Psoas muscle (tissue), 8 donors: ENCODE data around the gene IFNL2. TPM values are rescaled to one million over a fixed set of nuclear protein-coding genes. Genes with fewer than 3 reads are reported as not detected.

Experiments
- ATAC-seq, 4 donors: fragments of 200-7000 bp; cut with Tn5 transposase; one replicate each; pipeline ENCODE4 v1.9.1; 2020; ENCODE audit warnings: moderate library complexity in 3 of 4, mild to moderate bottlenecking in 2 of 4
- DNase-seq, 2 donors: peaks; one replicate each; pipeline ENCODE4 v3.0.0-alpha.2; 2020
- H3K27ac ChIP-seq: fragments of 200-600 bp; one replicate; pipeline ENCODE4 v1.8.0; 2022
- H3K27me3 ChIP-seq, 3 donors: fragments of 200-600 bp in 1 of 3; one replicate each; pipeline versions ENCODE4 v1.6.1 to v1.8.0; 2013 to 2022; ENCODE audit warnings: low read length in 2 of 3, mild to moderate bottlenecking in 2 of 3, moderate library complexity in 1 of 3; ENCODE audit not compliant: insufficient read depth in 3 of 3
- H3K36me3 ChIP-seq, 2 donors: fragments of 200-600 bp in 1 of 2; one replicate each; pipeline versions ENCODE4 v1.6.1 to v1.8.0; 2013 to 2022; ENCODE audit warnings: low read depth in 1 of 2, mild to moderate bottlenecking in 1 of 2, moderate library complexity in 1 of 2; ENCODE audit not compliant: insufficient read depth in 1 of 2
- H3K4me1 ChIP-seq: fragments of 200-600 bp; one replicate; pipeline ENCODE4 v1.8.0; 2022
- H3K4me3 ChIP-seq: fragments of 200-600 bp; one replicate; pipeline ENCODE4 v1.8.0; 2022; ENCODE audit warnings: mild to moderate bottlenecking
- H3K9me3 ChIP-seq: fragments of 200-600 bp; one replicate; pipeline ENCODE4 v1.8.0; 2022
- WGBS, 3 donors: extraction: QIAGEN DNeasy Blood & Tissue Kit; methylation state at CpG; one replicate each; pipeline versions ENCODE4 v1.1.6 to v1.1.7; 2013; 5-methylcytosine and 5-hydroxymethylcytosine counted together
- intact Hi-C, 2 donors: fragments of 100-400 bp; cut with DNase I; formaldehyde crosslinking; loops; one replicate each; pipeline versions ENCODE4 v1.11.0 to v1.14.2; 2022
- polyA plus RNA-seq, 3 donors: library from polyadenylated mRNA; stranded (reverse); fragments of 200-250 nt; gene quantifications; one replicate each; pipeline ENCODE4 v1.2.3, GENCODE V29; 2013
- total RNA-seq, 4 donors: library from RNA; stranded (reverse); fragmentation: NEBNext Ultra II Directional in 2 of 4; extraction: Animal tissue kit (Norgen Biotek cat#: 25700) in 2 of 4; gene quantifications; one replicate each; pipeline versions ENCODE4 v1.2.1 to v1.2.4, GENCODE V29; 2021 to 2023
- TF ChIP-seq, protein P1 (sequence below): fragments of 200-600 bp; IDR thresholded peaks from one replicate; pipeline ENCODE4 v1.8.0; 2022; ENCODE audit warnings: antibody characterized with exemption
- donor health status: healthy with polysubstance abuse.
- donor health status: DM: no; HTN: no; CAD: no; lungs with moderate emphysema.
- donor health status: Bipolar disorder and iron deficiency.
- donor health status: healthy.
- donor health status: DM: yes; HTN: yes; CAD: no.
- donor health status: DM: no; HTN: no; CAD: no.
- donor health status: DM: no; HTN: no; CAD: no.
- donor health status: DM: yes; HTN: yes; CAD: no.

IFNL2 gene
- total and polyA plus RNA-seq, 7 donors: not detected

DNA sequence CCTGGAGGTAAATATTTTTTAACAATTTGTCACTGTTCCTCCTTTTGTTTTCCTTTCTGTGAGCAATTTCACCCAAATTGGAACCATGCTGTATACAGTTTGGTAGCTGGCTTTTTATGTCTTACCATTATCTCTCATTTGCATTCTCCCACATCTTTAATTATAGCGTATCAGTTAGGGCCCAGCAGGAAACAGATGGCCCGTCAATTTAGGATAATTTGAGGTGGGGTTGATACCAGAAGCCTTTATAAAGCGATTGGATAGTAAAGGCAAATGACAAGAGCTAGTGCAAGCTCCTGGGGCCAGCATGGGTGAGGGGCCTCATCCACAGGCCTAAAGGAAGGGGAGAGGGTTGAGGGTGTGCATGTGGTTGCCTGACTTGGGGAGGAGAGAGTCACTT is 15.7 kb upstream of the IFNL2 start:
- no peak for ATAC-seq
- intact Hi-C loops: no loop called here
- TF ChIP-seq, protein P1, sequence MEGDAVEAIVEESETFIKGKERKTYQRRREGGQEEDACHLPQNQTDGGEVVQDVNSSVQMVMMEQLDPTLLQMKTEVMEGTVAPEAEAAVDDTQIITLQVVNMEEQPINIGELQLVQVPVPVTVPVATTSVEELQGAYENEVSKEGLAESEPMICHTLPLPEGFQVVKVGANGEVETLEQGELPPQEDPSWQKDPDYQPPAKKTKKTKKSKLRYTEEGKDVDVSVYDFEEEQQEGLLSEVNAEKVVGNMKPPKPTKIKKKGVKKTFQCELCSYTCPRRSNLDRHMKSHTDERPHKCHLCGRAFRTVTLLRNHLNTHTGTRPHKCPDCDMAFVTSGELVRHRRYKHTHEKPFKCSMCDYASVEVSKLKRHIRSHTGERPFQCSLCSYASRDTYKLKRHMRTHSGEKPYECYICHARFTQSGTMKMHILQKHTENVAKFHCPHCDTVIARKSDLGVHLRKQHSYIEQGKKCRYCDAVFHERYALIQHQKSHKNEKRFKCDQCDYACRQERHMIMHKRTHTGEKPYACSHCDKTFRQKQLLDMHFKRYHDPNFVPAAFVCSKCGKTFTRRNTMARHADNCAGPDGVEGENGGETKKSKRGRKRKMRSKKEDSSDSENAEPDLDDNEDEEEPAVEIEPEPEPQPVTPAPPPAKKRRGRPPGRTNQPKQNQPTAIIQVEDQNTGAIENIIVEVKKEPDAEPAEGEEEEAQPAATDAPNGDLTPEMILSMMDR: no peak
- H3K27ac ChIP-seq: no peak overlapping the region
- 43 to 51% (median 47%) methylated on average over 3 of the region's 3 CpGs for WGBS, 3 donors
- H3K36me3 ChIP-seq: no peaks in the 10 kb centered on the region
- no peak for DNase-seq
- H3K9me3 ChIP-seq: no peaks in the 10 kb centered on the region
- H3K27me3 ChIP-seq: peaks cover 0 to 55% (median 18%) of the 10 kb centered on the region in 3 donors
- H3K4me3 ChIP-seq: no peak overlapping the region
- H3K4me1 ChIP-seq: no peaks in the 10 kb centered on the region

DNA sequence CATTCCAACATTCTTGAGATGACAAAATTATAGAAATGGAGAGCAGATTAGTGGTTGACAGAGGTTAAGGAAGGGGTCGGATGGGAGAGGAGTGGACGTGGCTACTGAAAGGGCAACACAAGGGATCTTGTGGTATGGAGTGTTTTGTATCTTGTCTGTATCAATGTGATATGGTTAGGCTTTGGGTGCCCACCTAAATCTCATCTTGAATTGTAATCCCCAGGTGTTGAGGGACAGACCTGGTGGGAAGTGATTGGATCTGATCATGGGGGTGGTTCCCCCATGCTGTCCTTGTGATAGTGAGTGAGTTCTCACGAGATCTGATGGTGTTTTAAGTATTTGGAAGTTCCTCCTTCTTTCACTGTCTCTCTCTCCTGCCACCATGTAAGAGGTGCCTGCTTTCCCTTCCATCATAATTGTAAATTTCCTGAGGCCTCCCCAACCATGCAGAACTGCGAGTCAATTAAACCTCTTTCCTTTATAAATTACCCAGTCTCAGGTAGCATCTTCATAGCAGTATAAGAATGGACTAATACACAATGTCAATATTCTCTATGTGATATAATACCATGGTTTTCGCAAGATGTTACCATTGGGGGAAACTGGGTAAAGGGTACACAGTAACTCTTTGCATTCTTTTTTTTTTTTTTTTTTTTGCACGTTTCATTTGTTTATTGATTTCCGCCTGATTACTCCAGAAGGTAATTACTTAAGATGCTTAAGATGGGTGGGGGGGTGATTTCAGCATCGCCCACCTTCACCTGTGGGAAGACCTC is 14.6 kb upstream of the IFNL2 start:
- Histone ChIP-seq H3K27ac (no peak overlapping the region), H3K36me3 (no peaks in the 10 kb centered on the region), H3K9me3 (no peaks in the 10 kb centered on the region), H3K4me1 (no peaks in the 10 kb centered on the region), H3K4me3 (no peak overlapping the region), H3K27me3 (peaks cover 0 to 44% (median 8%) of the 10 kb centered on the region in 3 donors)
- intact Hi-C loops: no loop called here
- 76 to 83% (median 83%) methylated on average over 8 of the region's 8 CpGs for WGBS, 3 donors
- DNase-seq (no peak), ATAC-seq (no peak)
- TF ChIP-seq, protein P1: no peak

DNA sequence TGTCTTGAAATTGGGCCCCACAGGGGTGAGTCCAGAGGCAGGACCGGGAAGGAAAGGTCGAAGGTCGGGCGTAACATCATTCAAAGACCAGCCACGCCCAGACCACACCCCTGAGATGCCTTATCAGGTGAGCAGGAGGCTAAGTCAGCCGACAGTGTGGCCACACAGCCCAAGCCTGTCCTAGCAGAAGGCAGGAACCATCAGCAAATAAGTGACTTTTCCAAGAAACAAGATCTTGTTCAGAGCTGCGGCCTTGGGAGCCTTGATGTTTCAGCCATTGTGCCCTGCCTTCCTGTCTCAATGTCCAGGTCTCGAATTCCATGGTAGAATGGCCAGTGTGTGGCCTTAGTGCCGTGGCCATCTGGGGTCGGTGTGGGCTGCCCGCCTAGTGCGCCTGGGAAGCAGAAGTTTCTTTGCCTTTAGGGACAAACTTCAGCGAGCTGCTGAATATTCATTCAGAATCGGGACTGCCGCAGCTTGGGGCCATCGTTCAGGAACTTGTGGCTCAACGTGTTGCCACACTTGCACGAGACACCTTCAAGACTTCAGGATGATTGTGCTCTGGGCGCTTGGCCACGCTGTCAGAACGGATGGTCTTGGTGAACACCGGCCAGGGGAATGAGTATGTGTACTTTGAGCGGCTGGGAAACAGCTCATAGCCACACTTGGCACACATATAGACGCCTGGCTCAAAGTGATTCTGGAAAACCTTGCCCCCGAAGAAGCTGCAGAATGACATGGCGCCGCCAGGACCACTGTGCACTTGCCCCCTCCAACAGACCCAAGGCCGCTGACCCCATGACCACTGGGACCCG is 13.5 kb upstream of the IFNL2 start:
- Histone ChIP-seq H3K27me3 (peaks cover 0 to 35% (median 5%) of the 10 kb centered on the region in 3 donors), H3K4me1 (no peaks in the 10 kb centered on the region), H3K36me3 (no peaks in the 10 kb centered on the region), H3K9me3 (no peaks in the 10 kb centered on the region), H3K27ac (no peak overlapping the region), H3K4me3 (no peak overlapping the region)
- ATAC-seq: no peak
- DNase-seq: no peak
- 78 to 81% (median 79%) methylated on average over 29 of the region's 29 CpGs for WGBS, 3 donors
- TF ChIP-seq, protein P1: no peak
- intact Hi-C loops: no loop called here

GRCh38 chr19:39257227-39257626 is 11.0 kb upstream of the IFNL2 start:
- no peak overlapping the region for H3K27ac ChIP-seq
- WGBS, 3 donors: 91 to 96% (median 92%) methylated on average over 4 of the region's 4 CpGs
- peaks cover 0 to 45% (median 5%) of the 10 kb centered on the region in 3 donors for H3K27me3 ChIP-seq
- H3K4me1 ChIP-seq: no peaks in the 10 kb centered on the region
- H3K36me3 ChIP-seq: no peaks in the 10 kb centered on the region
- H3K9me3 ChIP-seq: no peaks in the 10 kb centered on the region
- intact Hi-C loops: no loop called here
- ATAC-seq (no peak), DNase-seq (no peak)
- TF ChIP-seq, protein P1: no peak
- no peak overlapping the region for H3K4me3 ChIP-seq
